ENCODE data around the gene BAHCC1.
A peak's percentile ranks its signal among the peaks of the same experiment; 100 is the strongest.

The BAHCC1 gene

GRCh38 chr17:81500047-81500446, 104.8 kb downstream of the BAHCC1 start:
- no peak for DNase-seq

GRCh38 chr17:81502471-81503017, 107.3 kb downstream of the BAHCC1 start:
- no peak for DNase-seq

GRCh38 chr17:81503619-81504018, 108.4 kb downstream of the BAHCC1 start:
- no peak for DNase-seq

GRCh38 chr17:81508639-81509206, 113.5 kb downstream of the BAHCC1 start:
- DNase-seq = peak in 1 of 2 experiments; percentile 42

- DNase-seq = peak; percentile 37 to 46
These were observed 114.1 kb downstream of the BAHCC1 start for GRCh38 chr17:81509207-81509971.

- peak in 1 of 2 experiments; percentile 34 for DNase-seq
These were observed 114.9 kb downstream of the BAHCC1 start for GRCh38 chr17:81509972-81510784.

- peak; percentile 38 to 46 for DNase-seq
These were observed 115.7 kb downstream of the BAHCC1 start for GRCh38 chr17:81510785-81511553.

GRCh38 chr17:81511554-81511803, 116.2 kb downstream of the BAHCC1 start:
- DNase-seq = no peak

- DNase-seq = peak; percentile 42 to 54
These were observed 116.7 kb downstream of the BAHCC1 start for GRCh38 chr17:81511804-81512561.

- DNase-seq = peak; percentile 88 to 90
These were observed 117.5 kb downstream of the BAHCC1 start, which contains the start of gene ACTG1 for GRCh38 chr17:81512562-81513371. TSS of gene ACTG1 (minus strand) at chr17:81512799. CDS start at chr17:81512354, 445 bp downstream.

- peak; percentile 72 to 76 for DNase-seq
These were observed 118.1 kb downstream of the BAHCC1 start for GRCh38 chr17:81513372-81513752.

GRCh38 chr17:81513753-81514488, 118.7 kb downstream of the BAHCC1 start:
- DNase-seq = peak; percentile 60 to 68

GRCh38 chr17:81514489-81514738, 119.2 kb downstream of the BAHCC1 start:
- no peak for DNase-seq

GRCh38 chr17:81514739-81515529, 119.7 kb downstream of the BAHCC1 start:
- DNase-seq = peak; percentile 75 to 79

GRCh38 chr17:81515530-81516041, 120.3 kb downstream of the BAHCC1 start:
- DNase-seq = no peak

Data from activated CD4-positive, alpha-beta T cell treated with anti-CD3 and anti-CD28 coated beads, Interleukin-2, amount 50 U/mL, for 48 hours (primary cell).